ENCODE results near the gene FAM174A. TPM values are rescaled to one million over a fixed set of nuclear protein-coding genes. Genes with fewer than 3 reads are reported as not detected.

The FAM174A gene
- total and polyA plus RNA-seq, 9 of the 15 experiments (the other 6 are each of a cell fraction or from before 2014, with no cell fraction given), result 0.14 to 2.9 (median 1.2) TPM

GRCh38 chr5:100616291-100616690 lies 81.1 kb downstream of the FAM174A start:
- Histone ChIP-seq H3K9ac (ENCODE audit: insufficient read depth in 1 of 2, low read depth in 2 of 2, low read length in 2 of 2) (no peak overlapping the region), H3K79me2 (ENCODE audit: control insufficient read depth, insufficient read depth, low read length) (no peaks in the 10 kb centered on the region), H3K9me3 (replicated peaks; ENCODE audit: control insufficient read depth, insufficient read depth, low read depth, low read length) (no peaks in the 10 kb centered on the region), H3K4me2 (ENCODE audit: insufficient read depth, low read length) (no peak overlapping the region), H3K36me3 (ENCODE audit: control insufficient read depth, insufficient read depth, low read length) (no peaks in the 10 kb centered on the region), H3K27ac (ENCODE audit: extremely low read depth, low read depth, low read length) (no peak overlapping the region), H3K4me1 (replicated peaks in 1 of 2; ENCODE audit: control insufficient read depth in 2 of 2, insufficient read depth in 2 of 2, low read length in 2 of 2) (no peaks in the 10 kb centered on the region), H4K20me1 (replicated peaks; ENCODE audit: control insufficient read depth, insufficient read depth, low read length) (no peaks in the 10 kb centered on the region), H3K27me3 (ENCODE audit: control insufficient read depth in 2 of 2, insufficient read depth in 2 of 2, low read length in 2 of 2) (no peaks in the 10 kb centered on the region), H3K9me1 (ENCODE audit: control insufficient read depth, insufficient read depth, low read length) (no peaks in the 10 kb centered on the region), H2AFZ (ENCODE audit: low read depth, low read length) (no peak overlapping the region), H3K4me3 (no peak overlapping the region)
- FAIRE-seq (no peak), DNase-seq (ENCODE audit: extremely low read depth in 1 of 4, low spot score in 3 of 4) (no peak), ATAC-seq (no peak)
- no TSS peak for BruUV-seq (replicated peaks)
- CTCF ChIA-PET (ENCODE audit: low intra/inter-chr PET ratio), result no interaction called here
- intact Hi-C loops (cut with micrococcal nuclease) (loop anchor here (10.0 kb wide), 1 partner anchor 289 kb away; the partner anchor contains the start of gene ST8SIA4), in situ Hi-C loops (cut with MboI) (no loop called here)
- no peak for TF ChIP-seq FOXA1 (IDR thresholded peaks at IDR 0.05; ENCODE audit: borderline replicate concordance)
- no peak for TF ChIP-seq HNRNPUL1 (IDR thresholded peaks at IDR 0.05; ENCODE audit: low read length)
- no peak for TF ChIP-seq NFATC3 (IDR thresholded peaks at IDR 0.05)
- no peak for TF ChIP-seq ZNF740 (CRISPR knock-in tag; IDR thresholded peaks at IDR 0.05)
- TF ChIP-seq ZNF740 (tag; IDR thresholded peaks at IDR 0.05), result no peak
- TF ChIP-seq ZNF77 (CRISPR knock-in tag; IDR thresholded peaks at IDR 0.05), result no peak
- TF ChIP-seq ZNF778 (CRISPR knock-in tag; IDR thresholded peaks at IDR 0.05), result no peak
- no peak for TF ChIP-seq THRA (IDR thresholded peaks at IDR 0.05)
- no peak for TF ChIP-seq MCM3 (IDR thresholded peaks at IDR 0.05)
- no peak for TF ChIP-seq L3MBTL2 (IDR thresholded peaks at IDR 0.05)
- TF ChIP-seq THRAP3 (IDR thresholded peaks at IDR 0.05; ENCODE audit: borderline replicate concordance), result no peak
- TF ChIP-seq ZNF584 (CRISPR knock-in tag; IDR thresholded peaks at IDR 0.05; ENCODE audit: low read depth), result no peak
- no peak for TF ChIP-seq RBM39 (optimal IDR thresholded peaks at IDR 0.05; ENCODE audit: low read depth, low read length)
- TF ChIP-seq KLF16 (IDR thresholded peaks at IDR 0.05), result no peak
- no peak for TF ChIP-seq KLF10 (CRISPR knock-in tag; IDR thresholded peaks at IDR 0.05)
- no peak for TF ChIP-seq ZNF668 (CRISPR knock-in tag; IDR thresholded peaks at IDR 0.05)
- TF ChIP-seq MCM2 (IDR thresholded peaks at IDR 0.05; ENCODE audit: low read depth), result no peak
- 3% methylated on average over 7 of the region's 7 CpGs for WGBS (ENCODE audit: insufficient coverage, low coverage, missing lambda C conversion rate)
- POLR2A ChIA-PET, result no interaction called here
